ENCODE results near the gene RHOD.

The RHOD gene

DNA sequence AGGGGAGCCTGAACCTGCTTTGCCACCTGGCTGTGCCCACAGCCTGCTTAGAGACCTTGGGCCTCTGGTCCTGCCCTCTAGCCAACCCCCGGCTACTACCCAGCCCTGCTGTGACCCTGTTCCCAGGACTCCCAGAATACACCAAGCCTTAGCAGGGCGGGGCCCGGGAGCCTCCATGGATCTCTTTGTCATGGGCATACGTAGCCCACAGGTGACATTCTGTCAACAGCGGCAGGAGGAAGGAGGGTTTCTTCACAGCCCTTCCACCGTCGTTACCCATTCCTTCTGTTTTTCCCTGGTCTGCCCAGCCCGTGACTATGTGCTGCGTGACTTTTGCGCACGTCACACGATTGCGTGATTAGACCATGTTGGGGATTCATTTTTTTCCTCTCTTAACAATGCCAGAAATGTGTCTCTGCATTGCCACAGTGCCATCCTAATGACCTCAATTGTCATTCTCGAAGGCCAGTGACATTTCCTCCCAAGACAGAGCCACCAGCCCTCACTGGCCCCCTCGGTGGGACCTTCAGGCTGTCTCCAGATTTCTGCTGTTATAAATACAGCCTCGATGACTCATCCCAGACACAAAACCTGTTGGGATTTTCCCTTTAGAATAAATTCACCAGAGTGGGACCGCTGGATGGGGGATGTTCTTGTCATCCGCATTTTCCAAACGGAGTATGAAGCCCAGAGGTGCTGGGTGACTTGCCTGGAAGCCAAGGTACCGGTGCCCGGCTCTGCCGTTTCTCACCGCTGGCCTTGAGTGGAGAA is 24.7 kb upstream of the RHOD start:
- H3K4me3 ChIP-seq (ENCODE audit: low read depth, low read length), result no peak overlapping the region

DNA sequence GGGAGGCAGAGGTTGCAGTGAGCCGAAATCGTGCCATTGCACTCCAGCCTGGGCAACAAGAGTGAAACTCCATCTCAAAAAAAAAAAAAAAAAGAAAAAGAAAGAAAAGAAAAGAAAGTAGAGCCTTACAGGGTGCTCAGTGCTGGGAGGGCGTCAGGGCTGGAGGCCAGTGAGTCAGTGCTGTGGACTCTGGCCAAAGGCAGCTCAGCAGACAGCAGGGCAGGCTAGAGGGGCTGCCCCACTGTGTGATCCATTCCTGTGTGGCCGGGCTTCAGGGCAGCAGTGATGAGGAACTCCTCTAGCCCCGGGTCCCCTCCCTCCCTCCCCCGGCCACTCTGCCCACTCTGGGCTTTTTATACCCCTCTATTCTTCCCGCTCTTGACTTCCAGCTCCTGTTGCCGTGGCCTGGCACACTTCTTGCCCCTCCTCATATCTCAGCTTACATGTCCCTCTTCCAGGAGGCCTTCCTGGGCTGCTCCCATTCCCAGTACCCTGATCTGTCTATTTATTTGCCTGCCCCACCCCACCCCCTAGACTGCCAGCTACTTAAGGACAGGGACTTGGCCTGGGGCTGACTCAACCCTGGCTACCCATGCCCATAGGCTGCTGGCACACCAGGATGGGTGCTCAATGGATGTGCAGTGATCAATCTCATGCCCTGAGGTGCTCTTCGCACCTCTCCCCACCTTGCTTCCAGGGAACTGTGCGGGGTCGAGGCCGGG is 23.7 kb upstream of the RHOD start:
- no peak overlapping the region for H3K4me3 ChIP-seq (ENCODE audit: low read depth, low read length)

DNA sequence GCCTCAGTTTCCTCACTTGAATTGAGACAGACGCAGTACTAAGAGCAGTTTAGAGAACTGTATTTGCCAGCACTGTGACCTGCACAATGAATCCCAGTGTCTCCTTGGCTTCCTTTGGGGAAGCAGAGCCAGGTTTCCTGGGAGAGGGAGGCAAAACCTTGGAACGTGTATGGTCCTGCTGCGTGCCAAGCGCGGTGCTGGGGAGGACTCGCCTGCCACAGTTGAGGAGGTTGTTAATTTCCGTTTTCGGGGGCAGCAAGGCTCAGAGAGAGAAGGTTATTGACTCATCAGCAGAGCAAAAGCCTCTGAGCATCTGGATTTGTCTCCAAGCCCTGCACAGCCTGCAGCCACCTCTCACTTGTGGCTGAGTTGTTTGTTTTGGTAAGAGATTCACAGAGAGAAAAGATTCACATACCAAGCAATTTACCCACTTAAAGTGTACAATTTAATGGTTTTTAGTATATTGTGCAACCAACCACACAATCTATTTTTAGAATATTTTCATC is 22.9 kb upstream of the RHOD start:
- no peak overlapping the region for H3K4me3 ChIP-seq (ENCODE audit: low read depth, low read length)

DNA sequence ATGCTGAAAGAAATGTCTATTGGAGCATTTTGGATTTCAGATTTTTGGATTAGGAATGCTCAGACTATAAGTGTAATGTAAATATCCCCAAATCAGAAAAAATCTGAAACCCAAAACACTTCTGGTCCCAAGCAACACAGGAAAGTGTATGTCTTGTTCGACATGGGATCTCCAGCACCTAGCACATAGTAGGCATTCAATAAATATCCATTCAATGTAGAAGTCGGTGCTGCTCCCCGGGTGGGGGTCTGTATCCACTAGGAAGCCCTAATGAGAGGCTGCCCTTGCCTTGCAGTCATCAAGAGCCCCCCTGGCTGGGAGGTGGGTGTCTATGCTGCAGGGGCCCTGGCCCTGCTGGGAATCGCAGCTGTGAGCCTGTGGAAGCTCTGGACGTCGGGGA is 22.3 kb upstream of the RHOD start:
- H3K4me3 ChIP-seq (ENCODE audit: low read depth, low read length), result no peak overlapping the region

DNA sequence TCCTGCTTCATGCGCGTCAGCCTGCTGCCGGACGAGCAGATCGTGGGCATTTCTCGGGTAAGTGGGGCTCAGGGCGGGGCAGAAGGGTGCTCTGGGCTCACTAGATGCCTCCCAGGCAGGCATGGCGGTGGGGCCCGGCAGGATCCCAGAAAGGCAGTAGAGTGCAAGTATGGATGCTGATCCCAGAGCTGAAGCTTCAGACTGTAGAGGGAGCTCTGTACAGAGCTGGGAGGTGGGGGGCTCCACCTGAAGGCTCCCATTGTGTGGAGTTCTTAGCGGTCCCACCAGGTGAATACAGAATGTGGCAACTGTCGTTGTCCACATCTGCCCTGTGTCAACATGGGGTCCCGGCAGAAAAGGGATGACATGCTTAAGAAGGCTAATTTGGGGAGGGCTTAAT is 16.5 kb upstream of the RHOD start:
- no peak overlapping the region for H3K4me3 ChIP-seq (ENCODE audit: low read depth, low read length)

DNA sequence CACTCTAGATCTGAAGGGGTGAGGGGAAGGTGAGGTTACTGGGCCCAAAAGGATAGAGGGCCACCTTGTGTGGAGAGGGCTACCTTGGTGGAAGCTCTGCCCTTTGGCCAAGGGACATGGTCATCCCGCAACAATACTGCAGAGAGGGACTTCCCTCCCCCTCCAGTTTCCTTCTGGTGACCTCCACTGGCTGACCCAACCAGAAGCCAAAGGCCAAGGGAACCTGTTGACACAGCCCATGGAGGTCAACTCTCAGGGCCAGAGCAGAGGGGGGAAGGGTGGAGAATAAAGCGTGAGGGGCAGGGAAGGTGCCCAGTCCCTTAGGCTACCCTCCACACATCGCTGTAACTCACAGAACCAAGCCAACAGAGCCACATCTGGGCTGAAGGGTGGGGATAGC is 15.0 kb upstream of the RHOD start:
- H3K4me3 ChIP-seq (ENCODE audit: low read depth, low read length), result no peak overlapping the region

DNA sequence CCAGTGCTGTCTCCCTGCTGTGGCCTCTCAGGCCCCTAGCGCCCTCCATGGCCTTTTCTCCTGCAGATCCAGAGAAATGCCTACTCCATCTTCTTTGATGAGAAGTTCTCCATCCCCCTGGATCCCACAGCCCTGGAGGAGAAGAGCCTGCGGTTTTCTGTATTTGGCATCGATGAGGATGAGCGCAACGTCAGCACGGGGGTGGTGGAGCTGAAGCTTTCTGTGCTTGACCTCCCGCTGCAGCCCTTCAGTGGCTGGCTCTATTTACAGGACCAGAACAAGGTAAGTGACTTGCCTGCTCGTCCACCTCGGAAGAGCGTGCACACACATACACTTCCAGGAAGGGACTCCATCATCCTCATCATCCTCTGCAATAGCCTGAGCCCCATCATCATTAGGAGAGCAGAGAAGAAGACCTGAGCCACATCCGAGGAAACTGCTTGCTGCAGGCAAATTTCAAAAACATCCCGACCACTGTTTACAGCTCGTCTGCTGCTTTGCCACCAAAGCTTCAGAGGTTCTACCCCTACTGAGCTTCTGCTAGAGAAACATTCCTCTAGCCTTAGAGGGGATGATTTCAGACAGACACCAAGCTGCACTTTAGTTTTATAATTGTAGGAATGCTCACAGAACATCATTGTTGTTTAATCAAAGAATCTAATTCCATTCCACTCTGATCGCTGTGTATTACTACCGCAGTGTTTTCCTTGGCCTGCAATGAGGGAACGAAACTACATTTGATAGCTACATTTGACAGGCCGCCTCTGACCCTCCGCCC is 12.9 kb upstream of the RHOD start:
- no peak overlapping the region for H3K4me3 ChIP-seq (ENCODE audit: low read depth, low read length)

DNA sequence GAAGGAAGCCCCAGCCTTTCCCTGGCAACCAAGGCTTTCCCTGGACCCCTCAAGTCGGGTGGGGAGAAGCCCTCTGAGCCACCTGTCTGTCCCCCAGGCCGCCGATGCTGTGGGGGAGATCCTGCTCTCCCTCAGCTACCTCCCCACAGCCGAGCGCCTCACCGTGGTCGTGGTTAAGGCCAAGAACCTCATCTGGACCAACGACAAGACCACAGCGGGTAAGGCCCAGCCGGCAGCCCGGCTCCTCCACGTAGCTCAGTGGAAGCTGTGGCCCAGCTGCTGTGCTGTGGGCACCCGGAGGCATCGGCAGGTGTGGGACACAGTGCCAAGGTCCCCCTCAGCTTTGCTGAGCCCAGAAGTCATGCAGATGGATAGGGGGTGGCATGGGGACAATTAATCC is 12.2 kb upstream of the RHOD start:
- no peak overlapping the region for H3K4me3 ChIP-seq (ENCODE audit: low read depth, low read length)

DNA sequence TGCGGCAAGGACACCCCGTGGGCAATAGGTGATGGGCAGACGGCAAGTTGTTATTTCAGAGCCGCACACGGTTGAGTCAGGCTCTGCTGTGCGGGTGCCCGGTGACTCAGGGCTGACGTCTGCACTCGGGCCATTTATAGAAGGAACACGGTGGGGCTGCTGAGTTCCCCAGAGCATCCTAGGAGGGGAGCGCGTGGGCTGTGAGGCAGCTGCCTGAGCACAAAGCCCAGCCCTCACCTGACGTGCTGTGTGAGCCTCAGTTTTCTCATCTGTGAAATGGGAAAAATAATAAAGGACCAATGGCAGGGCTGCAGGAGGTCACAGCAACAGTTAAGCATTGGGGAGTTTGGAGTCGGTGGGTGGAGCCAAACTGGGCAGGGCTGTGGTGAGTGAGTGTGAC is 11.3 kb upstream of the RHOD start:
- H3K4me3 ChIP-seq (ENCODE audit: low read depth, low read length), result no peak overlapping the region

DNA sequence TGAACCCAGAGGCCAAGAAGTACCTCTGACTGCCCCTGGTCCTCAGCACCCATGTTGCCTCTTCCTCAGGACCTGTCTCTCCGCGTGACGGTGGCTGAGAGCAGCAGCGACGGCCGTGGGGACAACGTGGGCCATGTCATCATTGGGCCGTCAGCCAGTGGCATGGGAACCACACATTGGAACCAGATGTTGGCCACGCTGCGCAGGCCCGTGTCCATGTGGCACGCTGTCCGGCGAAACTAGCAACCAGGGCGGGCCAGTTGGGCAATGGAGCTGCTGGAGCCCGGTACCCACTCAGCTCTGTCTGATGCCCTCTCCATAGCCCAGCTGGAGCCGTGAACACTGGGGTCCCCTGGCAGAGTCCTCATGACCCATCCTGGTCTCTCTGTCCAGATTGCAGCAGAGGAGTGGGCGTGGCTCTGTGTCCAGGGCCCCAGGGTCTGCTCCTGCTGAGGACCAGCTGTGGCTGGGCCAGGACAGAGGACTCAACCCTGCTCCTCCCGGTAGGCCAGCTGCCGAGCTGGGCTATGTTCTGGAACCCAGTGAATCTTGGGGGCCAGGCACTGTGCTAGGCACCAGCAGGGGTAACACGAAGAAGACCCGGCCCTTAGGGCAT is 8.0 kb upstream of the RHOD start:
- no peak overlapping the region for H3K4me3 ChIP-seq (ENCODE audit: low read depth, low read length)

DNA sequence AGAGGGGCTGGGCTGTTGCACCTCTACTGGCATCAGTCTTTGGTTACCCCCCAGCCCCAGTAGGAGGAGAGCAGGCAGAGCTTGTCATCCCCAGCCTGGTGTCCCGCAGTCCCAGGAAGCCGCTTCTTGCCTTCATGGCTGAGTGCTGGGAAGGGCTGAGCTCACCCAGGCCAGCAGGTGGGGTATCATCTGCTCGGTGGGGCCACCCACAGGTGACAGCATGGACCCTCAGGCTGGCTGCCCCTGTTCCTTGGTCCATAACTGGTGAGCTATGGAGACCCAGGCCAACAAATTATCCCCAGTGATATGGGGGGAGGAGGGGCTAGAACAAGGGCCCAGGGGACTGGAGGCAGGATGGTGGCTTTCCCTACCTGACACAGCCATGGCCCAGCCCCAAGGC is 6.5 kb upstream of the RHOD start:
- no peak overlapping the region for H3K4me3 ChIP-seq (ENCODE audit: low read depth, low read length)

DNA sequence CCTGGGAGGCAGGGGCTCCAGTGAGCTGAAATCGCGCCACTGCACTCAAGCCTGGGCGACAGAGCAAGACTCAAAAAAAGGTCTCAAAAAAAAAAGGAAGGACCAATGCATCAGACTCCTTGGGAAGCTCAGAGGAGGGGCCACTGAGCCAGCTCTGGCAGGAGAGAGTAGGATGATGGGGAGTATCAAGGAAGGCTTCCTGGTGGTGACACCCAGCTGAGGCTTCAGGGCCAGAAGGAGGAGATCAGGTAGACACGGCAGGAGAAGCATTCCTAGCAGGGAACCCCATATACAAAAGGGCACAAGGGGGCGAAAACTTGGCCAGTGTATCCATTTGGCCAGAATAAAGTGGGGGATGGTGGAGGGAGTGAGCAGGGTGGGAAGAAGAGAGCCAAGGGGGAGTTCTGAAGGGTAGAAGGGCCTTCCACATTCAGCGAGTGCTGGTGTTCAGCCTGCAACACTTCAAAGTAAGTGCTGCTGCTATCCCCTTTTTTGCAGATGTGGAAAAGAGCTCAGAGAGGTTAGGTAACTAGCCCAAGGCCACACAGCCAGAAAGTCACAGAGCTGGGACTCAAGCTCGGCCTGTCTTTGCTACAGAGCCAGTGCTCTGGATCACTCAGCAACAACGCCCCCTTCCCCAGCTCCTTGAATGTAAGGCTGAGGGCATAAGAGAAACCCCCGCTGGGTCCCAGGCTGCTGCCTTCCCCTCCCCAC is 5.3 kb upstream of the RHOD start:
- no peak overlapping the region for H3K4me3 ChIP-seq (ENCODE audit: low read depth, low read length)

DNA sequence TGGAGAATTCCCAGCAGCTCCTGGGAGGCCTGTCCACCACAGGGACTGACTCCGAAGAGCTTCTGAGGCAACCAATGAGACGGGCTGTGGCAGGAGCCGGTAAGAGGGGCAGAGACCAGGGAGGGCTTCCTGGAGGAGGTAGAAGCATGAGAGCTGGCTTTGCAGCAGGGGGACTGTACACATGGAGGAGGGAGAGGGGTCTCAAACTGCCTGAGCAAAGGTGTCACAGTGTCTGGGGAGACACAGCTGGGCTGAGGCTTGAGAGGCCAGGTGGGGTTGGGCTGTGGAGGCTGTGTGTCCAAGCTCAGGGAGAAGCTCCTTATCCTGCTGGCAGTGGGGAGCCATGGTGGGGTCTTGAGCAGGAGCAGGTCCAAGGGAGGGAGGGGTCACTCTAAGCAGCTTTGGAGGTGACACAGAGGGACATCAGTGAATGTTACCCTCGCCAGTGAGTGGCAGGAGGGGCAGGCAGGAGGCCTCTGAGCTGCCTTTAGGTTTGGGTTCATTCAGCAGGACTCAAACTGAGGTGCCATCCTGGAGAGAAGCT is 4.6 kb upstream of the RHOD start:
- H3K4me3 ChIP-seq (ENCODE audit: low read depth, low read length), result no peak overlapping the region

DNA sequence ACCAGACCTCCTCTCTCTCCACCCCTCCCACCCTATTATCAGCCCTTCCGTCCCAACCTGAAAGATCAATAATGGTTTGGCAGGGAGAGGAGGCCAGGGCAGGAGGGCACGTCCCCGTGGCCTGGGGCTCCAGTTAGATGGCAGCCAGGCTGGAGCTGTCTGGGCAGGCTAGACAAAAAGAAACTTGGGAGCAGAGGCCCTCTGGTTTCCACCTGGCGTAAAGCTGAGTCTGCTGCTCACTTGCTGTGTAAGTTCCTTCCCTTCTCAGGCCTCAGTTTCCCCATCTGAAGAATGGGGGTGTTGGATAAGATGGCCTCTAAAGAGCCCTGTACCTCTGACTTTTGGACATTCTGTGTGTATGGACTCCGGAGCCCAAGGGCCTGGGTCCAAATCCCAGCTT is 3.8 kb upstream of the RHOD start:
- H3K4me3 ChIP-seq (ENCODE audit: low read depth, low read length), result no peak overlapping the region

DNA sequence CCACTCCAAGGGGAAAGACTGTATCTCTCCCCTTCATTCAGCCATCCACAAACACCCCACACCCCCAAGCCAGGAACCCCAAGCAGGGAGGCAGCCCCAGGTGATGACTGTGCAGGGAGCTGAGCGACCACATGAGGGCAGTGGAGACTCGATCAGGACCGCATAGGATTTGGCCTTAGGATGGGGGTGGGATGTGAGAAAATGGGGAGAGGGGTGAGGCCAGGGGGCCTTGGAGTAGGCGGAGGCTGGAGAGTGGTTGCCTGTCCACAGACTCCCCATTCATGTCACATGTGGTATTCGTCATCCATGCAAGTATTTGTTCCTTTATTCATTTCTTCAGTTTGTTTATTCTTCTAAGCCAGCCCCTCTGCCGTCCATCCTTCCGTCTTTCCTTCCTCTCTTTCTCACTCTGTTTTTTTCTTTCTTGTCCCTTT is 2.7 kb upstream of the RHOD start:
- H3K4me3 ChIP-seq (ENCODE audit: low read depth, low read length), result no peak overlapping the region

DNA sequence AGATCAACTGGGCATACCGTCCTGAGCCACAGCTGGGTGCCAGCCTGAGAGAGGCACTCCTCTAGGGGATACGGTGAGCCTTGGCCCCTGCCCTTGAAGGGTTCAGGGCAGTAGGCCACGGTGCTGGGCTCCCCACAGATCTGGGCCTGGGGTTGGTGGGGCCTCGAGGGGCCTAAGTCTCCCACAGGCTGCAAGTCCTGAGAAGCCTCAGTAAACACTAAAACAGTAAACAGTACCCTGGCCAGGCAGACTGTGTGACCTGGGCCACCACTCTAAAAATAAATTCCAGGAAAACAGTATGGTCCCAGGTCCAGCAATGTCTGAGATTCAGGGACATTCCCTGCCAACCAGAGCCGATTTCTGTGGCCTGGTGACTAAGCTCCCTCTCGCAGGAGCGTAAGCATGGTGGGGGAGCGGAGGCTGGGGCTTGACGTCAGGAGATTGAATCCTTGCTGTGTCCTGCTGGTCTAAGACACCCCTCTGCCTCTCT is 2.3 kb upstream of the RHOD start:
- H3K4me3 ChIP-seq (ENCODE audit: low read depth, low read length), result no peak overlapping the region

DNA sequence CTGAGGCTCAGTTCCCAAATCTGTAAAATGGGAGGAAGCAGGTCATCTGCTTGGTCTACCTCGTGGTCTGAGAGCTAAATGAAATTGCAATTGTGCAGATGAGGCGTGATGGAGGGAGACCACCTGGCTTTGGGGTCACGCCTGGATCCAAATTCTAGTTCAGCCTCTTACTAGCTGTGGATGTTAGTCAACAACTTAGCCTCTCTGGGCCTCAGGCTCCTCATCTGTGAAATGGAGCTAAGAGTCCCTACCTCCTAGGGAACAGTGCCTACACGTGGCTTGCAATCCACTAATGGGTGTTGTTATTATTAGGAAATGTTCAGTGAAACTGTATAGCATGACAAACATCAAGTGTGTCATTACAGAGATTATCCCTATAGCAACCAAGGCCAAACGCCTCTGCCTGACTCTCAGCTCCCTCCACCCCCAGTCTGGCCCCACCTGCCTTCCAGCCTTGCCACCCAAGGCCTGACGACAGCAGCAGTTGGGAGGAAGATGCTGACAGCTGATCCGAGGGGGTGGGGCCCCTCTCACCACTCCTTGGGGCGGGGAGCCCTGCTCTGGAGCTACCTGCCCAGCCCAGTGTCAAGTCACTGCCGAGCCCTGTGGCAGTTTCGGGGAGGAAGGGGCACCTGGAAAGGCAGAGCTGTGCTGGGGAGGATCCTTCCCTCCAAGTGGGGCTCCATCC is 1.7 kb upstream of the RHOD start:
- no peak overlapping the region for H3K4me3 ChIP-seq (ENCODE audit: low read depth, low read length)

DNA sequence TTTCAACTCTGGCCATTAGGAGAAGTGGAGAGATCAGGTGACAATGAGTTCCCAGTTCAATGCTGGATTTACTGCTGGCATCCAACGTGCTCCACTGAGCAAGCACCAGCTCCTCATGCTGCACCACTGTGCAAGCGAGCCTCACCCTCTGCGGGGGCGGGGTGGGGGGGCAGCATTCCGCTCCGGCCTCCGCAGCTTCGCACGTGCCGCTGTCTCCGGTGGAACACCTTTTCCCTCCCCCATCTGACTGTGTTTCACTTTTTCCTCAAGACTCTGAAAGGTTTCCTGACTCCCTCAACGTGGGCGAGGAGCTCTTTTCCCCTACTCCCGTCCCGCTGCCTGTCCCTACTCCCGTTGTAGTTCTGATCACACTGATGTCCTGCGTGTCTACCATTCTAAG is 835 bp upstream of the RHOD start:
- H3K4me3 ChIP-seq (ENCODE audit: low read depth, low read length), result no peak overlapping the region

DNA sequence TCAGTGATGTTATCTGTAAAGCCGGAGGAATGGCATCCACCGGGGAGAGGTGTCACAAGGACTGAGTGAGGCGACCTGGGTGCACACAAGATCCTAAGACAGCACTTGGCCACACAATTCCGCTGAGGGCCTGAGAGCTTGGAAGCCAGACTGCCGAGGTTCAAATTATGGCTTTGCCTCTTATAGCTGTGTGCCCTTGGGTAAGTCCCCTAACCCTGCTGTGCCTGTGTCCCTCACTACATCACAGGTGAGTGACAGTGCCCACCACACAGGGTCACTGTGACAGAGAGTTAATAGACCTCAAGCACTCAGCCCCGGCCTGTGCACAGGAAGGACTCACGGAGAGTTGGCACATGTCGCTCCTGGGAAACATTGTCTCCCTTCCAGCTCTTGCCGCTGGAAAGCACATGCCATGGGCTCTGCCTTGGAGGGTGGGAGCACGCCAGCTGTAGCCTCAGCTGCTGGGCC is 592 bp downstream of the RHOD start:
- peak overlapping the region; percentile 48 for H3K4me3 ChIP-seq (ENCODE audit: low read depth, low read length)

Data from iPS-11a (cell line).